CD4-positive, alpha-beta T cell treated with Interleukin-4 for 4 hours (primary cell): ENCODE measurements around the gene CRIM1.
"Not testable (repeated sequence)": the region's sequence is repeated elsewhere in the genome, so short reads cannot be mapped to it uniquely, and the experiment has no call there.

Experiments
- DNase-seq: peaks from one replicate; pipeline ENCODE4 v3.0.0-alpha.2; 2020

The CRIM1 gene

DNA sequence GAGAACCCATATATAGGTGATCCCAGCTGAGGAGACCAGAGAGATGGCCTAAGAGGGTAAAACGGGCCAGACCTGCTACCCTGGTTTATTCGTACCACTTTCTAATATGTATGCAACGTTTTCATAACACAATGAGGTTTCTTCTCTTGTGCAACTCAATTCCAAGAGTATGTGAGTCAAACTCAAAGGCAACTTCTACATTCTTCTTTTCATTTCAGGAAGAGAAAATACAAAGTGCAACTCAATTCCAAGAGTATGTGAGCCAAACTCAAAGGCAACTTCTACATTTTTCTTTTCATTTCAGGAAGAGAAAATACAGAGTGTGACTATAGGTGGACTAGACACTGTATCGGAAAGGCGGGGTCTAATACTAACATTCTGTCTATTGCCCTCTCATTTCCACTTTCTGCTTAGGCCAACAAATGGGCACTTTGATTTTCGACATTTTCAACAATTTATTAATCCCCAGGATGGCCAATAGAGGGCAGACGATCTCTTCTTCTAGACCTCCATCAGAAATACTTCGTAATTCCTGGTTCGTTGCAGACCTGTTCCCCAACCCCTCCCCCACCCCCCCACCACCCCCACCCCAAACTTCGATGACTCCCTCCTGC lies 3.7 kb upstream of the CRIM1 start:
- DNase-seq, result peak; percentile 58

DNA sequence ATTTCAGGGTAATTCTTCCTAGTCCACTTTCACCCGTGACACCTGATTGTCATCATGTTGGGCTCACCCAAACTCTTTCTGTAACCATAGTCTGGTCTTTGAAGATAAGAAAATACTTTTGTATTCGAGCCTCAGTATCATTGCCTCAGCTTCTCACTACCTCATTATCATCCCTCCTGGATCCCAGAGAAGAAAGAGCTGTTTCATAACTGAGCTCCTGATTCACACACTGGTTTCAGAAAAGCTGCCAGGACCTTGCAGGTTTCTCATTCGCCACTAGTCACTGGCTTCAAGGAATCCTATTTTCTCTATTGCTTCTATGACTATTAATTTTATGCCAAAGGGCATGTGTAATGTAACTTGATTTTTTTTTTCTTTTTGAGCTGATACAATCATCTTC lies 2.9 kb upstream of the CRIM1 start:
- DNase-seq, result no peak

DNA sequence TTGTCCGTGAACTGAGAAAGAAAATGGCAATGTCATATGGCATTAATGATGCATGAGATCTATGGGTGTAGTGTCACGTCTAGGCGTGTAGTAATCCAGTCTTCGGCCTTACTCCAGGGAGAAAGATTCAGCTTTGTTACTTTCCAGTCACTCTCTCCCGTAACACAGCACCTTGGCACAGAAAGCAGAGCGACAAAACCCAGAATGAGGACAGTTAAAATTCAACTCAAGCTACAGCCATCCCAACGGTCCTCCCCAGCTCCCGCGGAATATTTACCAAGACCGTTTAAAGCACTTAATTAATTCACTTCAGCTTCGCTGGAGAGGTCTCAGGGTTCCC lies 797 bp upstream of the CRIM1 start:
- no peak for DNase-seq

DNA sequence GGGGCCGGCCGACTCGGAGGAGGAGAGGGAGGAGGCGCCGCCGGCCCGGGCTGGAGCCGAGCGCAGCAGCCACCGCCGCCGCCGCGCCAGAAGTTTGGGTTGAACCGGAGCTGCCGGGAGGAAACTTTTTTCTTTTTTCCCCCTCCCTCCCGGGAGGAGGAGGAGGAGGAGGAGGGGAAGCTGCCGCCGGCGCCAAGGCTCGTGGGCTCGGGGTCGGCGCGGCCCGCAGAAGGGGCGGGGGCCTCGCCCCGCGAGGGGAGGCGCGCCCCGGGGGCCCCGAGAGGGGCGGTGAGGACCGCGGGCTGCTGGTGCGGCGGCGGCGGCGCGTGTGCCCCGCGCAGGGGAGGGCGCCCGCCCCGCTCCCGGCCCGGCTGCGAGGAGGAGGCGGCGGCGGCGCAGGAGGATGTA lies 316 bp downstream of the CRIM1 start:
- no peak for DNase-seq

DNA sequence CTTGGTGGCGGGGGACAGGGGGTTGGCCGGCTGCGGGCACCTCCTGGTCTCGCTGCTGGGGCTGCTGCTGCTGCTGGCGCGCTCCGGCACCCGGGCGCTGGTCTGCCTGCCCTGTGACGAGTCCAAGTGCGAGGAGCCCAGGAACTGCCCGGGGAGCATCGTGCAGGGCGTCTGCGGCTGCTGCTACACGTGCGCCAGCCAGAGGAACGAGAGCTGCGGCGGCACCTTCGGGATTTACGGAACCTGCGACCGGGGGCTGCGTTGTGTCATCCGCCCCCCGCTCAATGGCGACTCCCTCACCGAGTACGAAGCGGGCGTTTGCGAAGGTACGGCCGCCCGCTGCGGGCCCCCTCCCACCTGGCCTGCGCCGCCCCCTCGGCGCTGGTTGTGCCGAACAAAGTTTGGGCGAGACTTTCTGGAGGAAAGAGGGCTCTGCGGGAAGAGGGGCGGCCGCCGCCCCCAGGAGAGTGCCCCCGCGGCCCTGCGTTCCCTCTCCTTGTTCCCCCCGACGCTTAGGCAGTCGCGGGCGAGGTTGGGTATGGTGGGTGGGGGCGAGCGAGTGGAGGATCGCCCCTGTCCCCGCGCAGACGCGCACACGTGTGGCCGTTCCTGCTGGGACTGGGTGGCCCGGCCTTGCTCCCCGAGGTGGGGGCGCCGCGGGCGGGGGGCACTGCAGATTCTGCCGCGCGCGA lies 866 bp downstream of the CRIM1 start:
- DNase-seq, result no peak

DNA sequence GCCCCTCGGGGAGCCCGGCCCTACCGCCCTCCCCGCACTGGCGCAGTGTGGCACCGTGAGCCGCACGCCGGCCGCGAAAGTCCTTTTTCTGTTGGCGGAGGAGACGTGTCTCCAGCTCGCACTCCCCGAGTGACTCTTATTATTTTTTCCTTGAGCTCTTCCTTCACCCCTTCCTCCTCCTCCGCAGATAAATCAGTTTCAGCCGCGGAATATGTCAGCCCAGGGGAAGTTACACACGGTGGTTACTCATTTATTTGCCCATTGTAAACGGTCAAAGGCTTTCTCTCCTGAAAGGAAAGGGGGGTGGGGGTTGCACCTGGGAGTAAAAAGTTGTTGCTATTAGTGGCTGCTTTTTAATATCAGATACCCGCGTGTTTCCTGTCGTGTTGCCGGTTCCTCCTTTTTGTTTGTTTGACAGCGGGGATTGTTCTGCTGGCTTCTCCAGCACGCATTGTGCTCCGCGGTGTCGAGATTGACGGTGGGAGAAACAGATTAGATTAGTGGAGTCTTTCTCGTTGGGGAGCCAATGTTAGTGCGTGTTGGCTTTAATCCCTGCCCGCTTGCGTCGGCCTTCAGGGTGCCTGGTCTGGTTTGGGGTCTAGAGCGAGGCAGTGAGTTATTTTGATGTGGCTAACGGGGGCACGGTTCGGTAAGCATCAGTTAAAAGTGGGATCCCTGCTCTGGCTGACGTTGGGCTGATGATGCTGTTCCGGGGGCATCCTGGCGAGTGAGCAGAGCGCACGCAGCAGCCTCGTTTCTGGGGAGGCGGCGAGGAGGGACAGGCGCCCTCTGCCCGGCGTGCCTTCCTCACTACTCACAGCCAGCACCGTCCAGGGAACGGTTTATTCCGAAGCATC lies 1.6 kb downstream of the CRIM1 start:
- DNase-seq, result no peak

DNA sequence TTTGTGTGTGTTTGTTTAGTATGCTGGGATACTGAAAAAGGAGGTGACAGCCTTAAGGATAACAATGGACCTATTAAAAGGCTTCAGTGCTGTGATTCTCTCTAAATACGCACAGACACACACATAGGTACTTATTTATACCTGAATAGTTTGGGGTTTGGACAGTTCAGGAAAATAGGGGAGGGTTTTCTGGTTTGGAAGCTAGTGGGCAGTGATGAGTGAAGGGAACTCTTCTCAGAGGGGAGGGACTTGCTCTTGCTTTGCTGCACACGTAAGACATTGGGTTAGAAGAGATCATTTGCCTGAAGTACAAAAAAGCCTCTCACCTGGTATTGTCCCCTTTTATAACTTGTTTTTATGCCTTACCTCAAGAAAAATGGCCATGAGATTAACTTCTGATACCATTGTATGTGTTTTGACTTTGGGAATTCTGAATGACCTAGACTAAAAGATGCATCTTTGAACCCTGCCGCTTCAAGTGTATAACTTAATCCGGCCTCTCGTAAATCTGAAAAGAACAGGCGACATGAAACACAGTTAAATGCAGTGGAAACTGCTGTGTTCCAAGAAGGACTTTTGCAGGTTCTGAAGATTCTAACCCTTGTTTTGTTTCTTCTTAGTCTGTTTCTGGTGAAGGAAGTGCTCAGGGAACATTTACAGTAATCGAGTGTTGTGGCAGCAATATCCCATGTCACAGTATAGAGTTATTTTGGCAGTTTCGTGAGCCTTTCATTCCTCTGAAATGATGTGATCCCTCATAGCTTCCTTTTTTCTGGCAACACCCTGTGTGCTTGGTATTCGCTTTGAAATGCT lies 2.5 kb downstream of the CRIM1 start:
- no peak for DNase-seq

DNA sequence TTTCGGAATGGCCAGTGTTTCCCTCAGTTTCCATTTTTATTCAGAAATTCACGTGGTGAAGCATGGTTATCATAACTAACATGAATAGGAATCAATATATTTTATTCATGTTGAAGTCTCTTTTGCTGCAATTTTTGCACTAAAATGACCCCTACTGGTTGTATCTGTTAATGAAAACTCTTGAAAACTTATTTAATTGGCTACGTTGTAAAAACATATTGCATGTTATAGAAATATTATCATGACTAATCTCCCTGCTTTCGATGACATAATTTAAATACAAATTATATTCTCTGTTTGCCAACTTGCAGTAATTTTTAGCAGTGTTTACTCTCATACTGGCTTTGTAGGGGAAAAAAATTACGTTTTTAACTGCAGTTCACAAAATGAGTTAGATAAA lies 3.5 kb downstream of the CRIM1 start:
- peak; percentile 37 for DNase-seq

DNA sequence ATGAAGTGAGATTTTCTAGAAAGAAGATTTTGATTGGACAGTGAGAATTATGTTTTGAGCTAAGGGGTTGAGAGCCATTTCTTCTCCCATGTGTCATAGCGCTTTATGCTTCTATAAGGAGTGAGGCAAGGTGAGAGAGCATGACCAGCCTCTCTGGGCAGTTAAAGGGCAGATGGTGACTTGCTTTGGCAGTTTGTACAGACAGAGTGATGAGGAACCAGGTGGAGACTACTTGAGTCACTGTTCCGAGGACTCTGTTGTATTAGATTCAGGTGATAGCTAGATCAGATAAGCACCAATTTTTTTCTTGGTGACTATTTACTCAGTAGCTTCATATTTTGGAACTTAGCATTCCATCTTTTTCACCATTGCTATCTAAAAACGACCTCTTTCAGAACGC lies 4.5 kb downstream of the CRIM1 start:
- DNase-seq, result no peak

DNA sequence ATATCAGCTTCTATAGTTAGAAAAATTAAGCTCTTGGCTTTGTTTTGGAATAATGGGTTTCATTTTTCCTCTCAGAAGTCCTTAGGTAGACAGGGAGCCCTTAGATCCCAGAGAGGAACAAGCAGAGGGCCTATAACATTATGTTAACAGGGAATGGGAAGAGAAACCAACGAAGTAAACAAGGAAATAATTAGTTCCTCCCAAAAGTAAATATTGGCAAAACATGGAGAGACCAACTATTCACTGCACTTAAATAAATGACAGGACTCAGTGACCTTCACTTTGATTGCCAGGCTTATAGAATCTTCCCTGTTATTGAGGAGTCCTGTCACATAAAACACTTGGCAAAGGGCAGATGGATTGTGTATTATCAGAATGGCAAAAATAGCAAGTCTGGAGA lies 5.3 kb downstream of the CRIM1 start:
- DNase-seq, result no peak

DNA sequence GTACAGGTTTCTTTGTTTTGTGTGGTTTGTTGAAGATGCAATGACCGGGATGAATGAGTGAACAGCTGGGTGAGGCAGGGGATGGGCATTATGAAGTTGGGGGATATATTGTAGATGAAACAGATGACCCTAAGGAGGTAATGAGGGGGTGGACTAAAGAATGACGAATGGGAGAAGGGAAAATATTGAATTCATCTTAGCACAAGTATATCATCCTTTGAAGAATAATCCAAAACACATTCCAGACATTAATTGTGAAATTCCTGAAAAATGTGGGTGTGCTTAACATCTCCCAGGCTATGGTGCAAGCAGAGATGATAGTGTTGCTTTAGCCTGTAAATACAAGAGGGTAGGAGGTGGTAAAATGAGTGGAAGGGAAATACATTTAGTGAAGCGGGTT lies 5.8 kb downstream of the CRIM1 start:
- DNase-seq, result no peak

DNA sequence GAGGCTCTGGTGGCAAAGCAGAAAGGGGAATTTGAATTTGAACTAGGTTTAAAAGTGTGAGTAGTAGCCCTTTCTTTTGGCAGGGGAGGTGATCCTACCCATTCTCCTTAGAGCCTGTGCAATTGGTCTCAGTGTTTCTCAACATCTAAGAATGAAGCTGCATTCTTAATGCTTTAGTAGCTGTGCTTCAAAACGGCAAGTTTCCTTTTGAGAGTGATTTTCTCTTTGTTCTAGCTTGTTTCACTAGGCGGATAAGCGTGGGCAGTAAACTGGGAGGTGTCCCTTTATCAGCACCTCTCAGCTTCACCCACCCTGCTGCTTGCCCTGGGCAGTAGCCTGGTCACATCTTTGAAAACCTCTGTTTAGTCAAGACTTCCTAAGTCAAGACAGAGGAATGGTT lies 6.7 kb downstream of the CRIM1 start:
- DNase-seq, result no peak

DNA sequence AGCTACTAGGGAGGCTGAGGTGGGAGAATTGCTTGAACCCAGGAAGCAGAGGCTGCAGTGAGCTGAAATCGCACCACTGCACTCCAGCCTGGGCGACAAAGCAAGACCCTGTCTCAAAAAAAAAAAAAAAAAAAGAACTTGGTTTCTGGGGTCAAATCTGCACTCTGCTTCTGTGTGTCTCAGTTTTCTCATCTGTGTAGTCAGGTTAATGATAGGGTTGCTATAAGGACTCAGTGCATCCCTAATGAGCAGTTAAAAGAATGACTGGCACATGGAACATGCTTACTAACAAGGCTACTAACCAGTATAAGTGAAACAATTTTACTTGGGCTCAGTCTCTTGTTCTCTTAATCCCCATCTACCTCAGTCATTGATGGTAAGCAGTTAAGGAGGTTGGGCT lies 7.5 kb downstream of the CRIM1 start:
- DNase-seq, result not testable (repeated sequence)

DNA sequence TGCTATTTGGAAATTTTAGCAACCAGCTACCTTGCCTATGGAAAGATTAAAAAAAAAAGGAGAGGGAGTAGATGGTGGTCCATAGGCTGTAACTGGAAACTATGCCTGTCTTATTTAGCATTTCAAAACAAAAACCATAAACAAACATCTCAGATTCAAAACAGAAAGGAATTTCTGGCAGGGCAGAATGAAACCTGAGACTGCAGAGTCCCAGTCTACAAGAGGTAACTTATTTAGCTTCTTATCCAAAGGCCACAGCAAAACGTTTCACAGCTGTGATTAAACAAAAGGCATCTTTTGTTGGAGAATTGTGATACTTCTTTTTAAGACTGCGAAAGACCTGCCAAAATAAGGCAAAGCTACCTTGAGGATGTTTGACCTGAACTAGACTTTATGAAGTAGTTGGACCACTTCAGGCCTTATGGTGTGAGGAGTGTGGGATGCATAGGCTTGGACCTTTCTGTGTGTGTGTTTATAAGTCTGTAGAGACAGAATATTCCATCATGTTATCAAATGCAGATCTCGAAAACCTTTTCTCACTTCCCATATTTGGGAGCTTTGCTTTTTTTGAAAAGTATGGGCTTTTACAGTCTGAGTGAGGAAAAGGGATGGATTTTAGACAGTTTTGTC lies 11.0 kb downstream of the CRIM1 start:
- DNase-seq, result no peak

DNA sequence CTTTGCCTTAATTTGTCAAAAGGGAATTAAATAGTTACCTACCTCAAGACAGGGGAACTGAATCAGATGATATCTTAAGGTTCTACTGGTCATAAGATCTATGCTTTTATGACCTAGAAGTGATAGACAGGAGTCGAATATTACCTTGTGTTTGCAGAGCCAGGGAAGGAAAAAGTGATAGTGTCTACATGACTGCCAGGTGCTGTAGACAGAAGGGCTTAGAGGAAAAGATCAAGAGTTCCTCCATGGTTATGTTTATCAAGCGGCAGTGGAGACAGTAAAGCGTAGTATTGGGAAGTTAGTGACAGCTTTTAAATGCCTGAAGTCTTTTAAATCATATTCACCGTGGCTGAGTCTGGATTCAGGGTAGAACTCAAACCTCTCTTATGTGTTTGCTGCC lies 11.9 kb downstream of the CRIM1 start:
- no peak for DNase-seq

DNA sequence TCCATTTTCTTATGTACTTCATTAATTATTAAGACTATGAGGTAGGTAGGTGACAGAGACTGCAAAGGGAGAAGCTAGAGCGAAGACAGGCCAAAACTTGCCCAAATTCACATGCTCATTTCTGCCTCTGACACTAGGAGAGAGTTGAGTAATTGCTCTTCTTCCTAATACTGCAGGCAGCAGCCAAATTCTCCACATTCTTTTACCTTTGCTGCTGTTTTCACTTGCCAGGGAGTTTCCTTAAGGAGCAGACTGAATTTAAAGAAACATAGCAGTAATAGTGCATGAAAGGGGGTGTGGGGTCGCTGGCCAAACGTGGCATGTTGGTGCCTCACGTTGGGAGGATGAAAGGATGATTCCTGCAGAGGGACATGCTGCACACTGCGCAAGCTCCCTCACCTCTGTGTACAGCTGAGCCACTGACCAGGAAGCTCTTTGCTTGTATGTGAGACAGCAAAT lies 12.3 kb downstream of the CRIM1 start:
- DNase-seq, result no peak

DNA sequence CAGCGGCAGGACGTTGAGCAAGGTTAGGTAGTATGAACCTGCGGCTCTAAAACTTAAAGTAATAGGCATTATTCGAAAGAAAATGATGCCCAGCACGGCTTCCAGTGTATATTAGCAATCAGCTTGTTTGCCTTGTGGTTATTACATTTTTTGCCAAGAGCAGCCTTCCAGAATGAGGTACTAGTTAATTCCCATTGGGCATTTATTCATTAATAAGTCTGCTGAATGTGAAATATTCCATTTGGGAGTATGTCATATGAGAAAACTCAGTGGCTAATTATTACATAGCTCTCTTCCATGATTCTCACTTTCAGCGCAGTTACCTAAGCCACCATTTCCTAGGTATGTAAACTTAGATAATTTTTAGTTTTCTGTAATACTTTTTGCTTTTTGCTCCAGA lies 12.9 kb downstream of the CRIM1 start:
- no peak for DNase-seq

DNA sequence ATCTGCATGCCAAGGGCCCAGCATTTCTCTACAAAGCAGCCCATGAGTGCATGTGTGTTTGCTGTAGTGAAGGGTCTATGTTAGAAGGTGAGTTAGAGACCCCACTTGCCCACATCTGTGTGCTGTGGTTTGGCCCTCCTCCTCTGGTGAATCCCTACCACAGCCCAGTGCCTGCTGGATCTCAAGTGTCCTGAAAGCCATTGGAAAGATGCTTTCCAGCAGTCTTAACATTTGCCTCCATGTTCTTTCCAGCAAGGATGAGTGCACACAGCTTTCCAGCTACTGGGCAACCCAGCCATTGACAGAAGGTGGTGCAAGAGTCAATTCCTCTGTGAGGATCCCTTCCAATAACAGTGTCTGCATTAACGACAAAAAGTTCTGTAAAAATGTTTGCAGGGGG lies 13.6 kb downstream of the CRIM1 start:
- DNase-seq, result no peak

DNA sequence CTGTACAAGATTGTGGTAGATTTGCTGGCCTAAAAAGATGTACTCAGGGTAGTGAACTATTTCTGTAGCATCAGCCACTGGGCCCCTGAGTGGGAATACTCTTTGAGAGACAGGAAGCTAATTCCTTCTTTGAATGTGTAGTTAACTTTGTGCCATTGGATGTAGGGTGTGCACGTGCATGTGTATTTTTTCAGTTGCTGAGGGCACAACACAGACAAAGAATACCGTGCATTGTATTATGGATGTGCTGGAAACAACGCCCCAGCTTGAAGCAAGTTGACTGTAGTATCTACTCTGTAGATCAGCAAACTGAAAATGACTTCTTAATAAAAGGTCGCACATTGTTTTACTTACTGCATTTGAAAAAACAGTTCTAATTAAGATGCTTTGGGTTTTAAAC lies 14.1 kb downstream of the CRIM1 start:
- no peak for DNase-seq

DNA sequence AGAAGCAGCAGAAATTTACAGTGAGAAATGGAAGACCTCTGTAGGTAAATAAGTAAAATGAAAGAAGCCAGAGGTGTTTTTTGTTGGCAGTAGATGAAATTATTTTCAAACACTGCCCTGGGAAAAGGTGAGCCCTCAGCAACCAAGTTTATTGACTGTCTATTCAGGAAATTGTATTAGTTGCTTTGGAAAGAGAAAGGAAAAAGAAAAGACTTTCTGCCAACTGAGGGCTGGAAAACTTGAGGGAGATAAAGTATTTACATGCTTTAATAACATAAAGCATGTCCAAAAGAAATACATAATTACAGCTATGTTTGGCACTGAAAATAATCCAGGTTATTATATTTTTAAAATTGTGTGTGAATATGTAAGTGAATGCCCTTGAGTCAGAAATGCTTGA lies 14.7 kb downstream of the CRIM1 start:
- no peak for DNase-seq

DNA sequence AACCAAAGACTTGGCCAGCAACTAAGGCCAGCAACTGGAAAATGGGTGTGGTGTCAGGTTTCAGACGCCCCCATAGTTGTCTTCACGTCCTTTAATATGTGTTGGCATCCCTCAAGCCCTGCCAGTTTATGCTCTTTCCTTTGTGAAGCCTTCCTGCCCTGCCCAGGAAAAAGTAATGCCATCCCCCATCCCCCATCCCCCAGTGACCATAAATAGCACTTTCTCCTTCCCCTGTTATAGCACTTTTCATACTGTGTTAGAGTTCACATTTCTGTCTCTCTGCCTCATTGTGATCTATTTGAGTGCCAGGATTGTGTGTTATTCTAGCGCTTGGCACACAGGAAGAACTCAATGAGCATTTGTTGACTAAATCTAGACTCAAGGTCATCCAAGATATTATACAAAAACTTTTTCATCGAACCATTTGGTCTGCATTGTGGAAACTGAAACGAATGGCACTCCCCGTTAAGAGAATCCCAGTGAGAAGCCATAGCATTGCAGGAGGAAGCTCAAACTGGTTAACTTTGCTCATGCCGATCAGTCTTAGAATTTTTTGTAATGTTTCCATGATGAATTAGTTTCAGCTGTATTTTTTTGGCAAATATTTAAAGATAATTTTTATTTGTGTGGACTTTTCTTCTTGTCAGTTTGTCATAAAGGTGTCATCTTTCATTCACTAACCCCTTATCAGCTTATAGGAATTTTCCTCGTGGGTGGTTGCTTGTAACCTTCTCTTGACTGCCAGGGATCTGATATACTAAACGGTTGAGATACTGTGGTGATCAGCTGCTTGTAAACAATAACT lies 15.7 kb downstream of the CRIM1 start:
- DNase-seq, result no peak

DNA sequence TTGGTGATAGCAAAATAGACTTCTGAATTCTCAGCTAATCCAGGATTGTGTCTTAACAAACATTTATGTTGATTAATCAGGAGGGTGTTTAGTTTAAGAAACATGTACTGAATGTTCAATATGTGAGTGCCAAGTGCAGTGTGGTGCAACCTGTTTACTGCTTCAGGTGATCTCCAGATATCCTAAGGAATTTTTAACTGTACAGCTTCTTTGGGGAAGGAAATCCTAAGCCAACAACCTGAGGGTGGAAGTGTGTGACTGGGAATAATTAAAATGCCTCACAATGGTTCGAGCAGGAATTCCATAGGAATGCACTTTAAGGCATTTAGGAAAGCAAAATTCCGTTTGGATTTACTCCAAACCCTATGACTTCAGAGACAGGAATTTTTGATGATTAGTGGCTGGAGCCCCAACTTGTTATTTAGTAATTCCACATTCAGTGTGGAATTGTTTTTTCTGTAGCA lies 16.4 kb downstream of the CRIM1 start:
- DNase-seq, result no peak
